IPS-11a (cell line): ENCODE measurements around the gene ECE1.

Source experiments
- H3K4me3 ChIP-seq: one replicate; pipeline ENCODE4 v1.5.1; 2013; ENCODE audit warnings: low read depth, low read length, control low read depth

Gene ECE1

DNA sequence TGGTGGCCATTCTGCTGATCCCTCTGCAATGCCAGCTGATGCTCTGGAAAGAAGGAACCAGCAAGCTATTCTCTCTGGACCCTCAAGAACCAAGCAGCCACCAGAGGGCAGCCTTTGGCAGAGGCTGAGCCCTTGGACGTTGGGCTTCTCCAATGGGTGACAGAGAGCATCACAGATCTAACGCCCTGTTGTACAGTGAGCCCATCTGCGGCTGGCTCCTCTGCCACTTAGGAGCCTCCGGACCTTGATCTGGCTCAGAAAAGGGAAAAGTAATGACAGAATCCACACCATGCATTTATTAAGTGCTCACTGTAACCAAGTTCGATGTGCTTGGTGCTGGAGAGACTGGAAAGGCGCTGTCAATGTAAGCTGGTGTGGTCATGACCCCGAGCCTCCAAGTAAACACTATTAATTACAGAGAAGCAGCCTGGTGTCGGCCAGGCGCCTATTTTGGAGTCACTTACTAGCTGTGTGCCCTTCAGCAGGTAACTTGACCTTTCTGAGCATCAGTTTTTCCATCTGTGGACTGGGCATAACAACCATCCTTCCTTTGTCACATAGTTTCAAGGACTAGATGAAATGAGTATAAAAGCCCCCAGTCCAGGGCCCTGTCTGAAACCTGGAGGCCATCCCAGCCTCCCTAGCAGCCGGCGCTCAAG, 34.9 kb downstream of the ECE1 start:
- no peak overlapping the region for H3K4me3 ChIP-seq

DNA sequence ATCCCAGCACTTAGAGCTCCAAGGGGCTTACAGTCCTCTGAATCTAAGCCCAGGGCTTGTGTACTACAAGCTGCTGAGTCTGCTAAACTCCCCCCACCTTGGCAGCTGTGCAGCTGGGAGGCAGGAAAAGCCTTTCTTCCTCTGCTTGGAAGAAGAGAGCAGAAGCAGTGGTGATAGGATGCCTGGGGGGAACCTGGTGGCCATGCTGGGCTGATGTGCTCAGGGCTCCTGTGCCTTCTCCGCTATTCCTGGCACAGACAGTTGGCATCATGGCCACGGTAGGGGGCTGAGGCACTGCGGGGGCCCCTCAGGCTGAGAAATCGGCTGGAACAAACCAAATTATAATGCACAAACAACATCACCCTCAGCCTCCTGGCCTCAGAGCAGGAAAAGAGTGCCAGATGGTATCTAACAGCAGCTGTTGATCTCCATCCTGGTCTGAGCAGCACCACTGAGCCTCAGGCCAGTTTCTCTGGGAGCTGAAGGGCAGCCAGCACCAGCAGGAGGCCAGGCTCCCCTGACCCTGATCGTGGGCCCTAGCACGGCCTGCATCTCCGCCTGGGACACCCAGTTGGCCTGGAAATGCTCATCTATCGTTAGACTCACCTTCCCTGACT, 35.8 kb downstream of the ECE1 start:
- no peak overlapping the region for H3K4me3 ChIP-seq

DNA sequence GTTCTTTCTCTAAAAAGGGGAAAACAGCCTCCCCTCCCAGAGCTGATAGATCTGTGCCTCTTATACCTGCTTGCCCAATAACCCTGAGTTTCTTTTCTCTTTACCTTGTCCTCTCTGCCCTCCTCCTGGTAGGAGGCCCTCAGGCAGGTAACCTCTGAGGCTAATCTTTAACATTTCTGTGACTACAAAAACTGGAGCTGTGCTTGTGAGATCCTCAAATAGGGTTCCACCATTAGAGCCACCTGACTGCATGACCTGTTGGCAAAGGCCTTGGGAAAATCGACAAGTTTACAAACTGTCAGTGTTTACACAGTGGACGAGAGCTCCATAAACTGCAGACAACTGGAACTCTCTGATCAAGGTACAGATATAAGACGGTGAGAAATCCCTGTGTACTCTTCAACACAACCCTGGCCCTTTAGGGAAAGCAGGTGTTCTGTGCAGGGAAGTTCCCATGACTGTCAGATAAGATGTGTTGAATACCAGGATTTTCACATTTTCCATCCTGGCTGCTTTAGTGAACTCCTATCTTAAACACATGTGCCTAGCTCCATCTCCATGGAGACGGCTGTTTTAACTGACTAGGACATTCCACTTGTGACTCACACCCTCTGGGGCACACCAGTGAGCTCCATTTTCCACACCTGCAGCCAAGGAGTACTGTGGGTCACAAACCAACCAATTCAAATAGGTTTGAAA, 38.3 kb downstream of the ECE1 start:
- H3K4me3 ChIP-seq, result no peak overlapping the region

DNA sequence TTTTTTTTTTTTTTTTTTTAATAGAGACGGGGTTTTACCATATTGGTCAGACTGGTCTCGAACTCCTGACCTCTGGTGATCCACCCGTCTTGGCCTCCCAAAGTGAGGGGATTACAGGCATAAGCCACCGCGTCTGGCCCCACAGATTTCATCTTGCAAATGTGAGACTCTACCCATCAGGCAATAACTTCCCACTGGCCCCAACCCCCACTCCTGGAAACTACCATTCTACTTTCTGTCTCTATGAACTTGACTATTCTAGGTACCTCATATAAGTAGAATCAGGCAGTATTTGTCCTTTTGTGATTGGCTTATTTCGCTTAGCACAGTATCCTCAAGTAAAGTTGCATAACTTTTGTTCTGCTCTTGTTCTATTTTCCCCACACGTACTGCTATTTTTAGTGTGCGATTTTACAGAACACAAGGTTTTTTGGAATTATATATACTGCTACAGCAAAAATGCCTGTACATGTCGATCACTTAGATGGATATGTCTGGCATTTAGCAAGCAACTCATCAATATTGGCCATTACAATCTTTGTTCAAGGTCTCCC, 40.2 kb downstream of the ECE1 start:
- H3K4me3 ChIP-seq, result no peak overlapping the region

DNA sequence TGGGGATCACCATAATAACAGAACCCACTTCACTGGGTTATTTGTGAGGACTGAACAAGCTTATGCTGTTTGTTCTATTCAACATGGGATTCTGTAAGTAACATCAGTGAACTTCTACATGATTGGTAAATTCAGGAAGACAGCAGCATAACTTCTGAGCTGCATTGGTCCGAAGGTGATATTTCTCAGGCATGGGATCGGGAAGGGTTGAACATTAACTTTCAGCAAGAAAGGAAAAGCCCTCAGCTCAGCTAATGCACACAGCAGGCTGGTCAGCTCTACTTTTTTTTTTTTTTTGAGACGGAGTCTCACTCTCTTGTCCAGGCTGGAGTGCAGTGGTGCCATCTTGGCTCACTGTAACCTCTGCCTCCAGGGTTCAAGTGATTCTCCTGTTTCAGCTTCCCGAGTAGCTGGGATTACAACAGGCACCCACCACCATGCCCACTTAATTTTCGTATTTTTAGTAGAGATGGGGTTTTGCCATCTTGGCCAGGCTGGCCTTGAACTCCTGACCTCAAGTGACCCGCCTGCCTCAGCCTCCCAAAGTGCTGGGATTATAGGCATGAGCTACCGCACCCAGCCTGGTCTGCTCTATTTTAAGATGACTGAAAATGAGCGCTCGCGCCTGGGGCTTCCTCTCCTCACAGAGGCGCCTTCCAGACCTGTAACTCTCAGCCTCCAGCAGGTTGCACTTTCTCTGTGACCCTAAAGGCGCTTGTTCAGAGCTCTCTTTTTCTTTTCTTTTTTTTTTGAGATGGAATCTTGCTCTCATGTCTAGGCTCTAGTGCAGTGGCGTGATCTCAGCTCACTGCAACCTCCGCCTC, 42.2 kb downstream of the ECE1 start:
- H3K4me3 ChIP-seq, result no peak overlapping the region

DNA sequence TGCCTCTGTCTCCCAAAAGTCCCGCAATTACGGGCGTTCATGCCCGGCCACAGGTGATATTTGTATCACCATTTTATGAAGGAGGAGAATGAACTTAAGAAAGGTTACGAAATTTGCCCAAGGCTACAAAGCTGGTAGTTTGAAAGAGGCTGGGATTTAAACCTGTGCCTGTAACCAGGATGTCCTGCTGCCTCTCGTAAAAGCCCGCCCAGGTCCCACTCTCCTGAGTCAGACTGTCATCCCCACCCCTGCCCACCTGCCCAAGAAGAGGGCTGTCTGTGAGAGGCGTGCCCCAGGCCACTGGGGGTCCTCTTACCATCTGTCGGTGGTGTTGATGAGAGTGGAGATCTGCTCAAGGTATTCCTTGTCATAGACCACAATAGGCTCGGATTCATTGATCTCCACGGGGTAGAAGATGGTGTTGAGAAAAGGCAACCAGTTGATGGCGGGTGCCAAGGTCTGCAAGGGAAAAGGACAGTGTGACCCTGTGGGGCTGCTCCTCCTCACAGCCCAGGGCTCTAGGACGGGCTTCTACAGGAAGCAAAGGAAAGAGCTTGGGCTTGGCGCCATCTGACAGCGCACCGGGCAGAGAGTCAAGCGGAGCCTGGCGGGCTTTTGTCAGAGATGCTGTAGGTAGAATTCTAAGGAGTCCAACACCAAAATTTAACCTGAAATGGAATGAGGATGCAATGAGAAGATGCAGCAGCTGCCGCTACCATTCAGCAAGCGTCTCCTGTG, 43.2 kb downstream of the ECE1 start:
- H3K4me3 ChIP-seq, result no peak overlapping the region

DNA sequence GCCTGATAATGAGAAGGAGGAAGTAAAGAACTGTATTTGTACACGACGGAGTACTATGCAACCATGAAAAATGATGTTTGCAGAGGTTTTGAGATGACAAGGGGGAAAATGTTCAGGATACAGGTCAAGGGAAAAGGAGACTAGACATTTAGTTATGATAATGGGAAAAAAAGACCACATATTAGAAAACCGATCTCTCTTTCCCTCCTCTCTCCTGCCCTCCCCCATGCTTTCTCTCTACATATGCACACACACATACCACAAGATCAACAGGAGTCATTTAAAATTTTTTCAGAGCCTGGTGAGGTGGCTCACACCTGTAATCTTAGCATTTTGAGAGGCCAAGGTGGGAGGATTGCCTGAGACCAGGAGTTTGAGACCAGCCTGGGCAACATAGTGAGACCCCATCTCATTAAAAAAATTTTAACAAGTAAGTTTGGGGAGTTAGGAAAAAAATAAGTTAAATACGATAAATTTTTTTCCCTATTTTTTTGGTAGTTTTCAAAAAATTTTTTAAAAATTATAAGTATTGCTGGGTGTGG, 44.5 kb downstream of the ECE1 start:
- H3K4me3 ChIP-seq, result no peak overlapping the region

DNA sequence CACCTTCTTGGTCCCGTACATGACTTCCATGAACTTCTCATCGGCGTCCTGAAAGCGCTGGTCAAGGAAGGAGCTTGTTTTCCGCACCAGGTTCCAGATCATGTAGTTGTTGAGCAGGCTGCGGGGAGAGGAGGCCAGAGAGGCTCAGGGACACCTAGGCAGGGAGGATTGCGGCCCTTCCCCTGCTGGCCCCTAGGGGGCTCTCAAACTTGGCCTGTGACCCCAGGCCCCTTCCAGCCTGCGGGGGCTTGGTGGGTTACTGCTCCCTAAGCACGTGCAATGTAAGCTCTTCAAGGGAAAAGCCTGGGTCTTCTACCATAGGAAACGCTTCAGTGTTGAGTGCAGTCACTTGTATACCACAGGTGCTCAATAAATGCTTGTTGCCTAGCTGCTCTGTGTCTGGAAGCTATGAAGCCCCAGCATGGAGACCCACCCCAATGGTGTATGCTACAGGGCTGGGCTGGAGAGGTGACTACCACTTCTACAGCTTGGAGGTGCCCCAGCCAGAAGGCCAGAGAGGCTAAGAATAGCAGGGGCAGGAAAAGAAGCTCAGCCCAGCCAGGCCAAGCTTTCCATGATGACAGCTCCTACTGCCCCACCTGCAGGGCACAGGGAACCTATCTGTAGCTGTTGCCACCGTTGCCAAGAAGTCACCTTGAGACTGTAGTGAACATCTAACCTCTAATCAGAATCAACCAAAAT, 45.1 kb downstream of the ECE1 start:
- no peak overlapping the region for H3K4me3 ChIP-seq

DNA sequence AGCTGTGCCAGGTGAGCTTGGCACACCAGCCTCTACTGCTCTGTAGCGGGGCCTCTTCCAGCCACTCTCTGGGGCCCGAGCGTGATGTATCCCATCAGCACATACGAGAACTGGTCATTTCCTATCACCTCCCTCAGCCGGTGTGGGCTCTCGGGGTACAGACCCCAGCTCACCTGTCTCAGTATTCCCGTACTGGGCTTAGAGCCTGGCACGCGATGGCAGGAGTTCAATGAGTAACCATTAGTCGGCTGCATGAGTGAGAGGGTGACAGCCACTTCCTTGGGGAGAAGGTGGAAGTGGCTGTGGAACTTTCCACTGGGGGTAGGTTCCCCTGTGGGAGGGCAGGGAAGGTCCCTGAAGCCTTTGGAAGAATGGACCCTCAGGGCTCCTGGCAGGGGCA, 46.1 kb downstream of the ECE1 start:
- no peak overlapping the region for H3K4me3 ChIP-seq

DNA sequence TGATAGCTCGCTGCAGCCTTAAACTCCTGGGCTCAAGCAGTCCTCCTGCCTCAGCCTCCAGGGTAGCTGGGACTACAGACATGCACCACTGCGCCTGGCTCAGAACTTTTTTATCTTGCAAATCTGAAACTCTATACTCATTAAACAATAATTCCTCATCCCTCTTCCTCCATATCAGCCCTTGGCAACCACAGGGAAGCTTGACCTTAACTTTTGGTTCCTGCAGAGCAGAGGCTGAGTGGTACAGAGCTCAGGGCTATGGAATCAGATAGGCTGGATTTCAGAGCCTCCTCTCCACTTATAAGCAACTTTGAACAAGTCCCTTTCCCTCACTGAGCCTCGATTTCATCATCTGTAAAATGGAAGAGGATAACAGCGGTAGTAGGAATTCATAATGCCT, 47.4 kb downstream of the ECE1 start:
- no peak overlapping the region for H3K4me3 ChIP-seq

DNA sequence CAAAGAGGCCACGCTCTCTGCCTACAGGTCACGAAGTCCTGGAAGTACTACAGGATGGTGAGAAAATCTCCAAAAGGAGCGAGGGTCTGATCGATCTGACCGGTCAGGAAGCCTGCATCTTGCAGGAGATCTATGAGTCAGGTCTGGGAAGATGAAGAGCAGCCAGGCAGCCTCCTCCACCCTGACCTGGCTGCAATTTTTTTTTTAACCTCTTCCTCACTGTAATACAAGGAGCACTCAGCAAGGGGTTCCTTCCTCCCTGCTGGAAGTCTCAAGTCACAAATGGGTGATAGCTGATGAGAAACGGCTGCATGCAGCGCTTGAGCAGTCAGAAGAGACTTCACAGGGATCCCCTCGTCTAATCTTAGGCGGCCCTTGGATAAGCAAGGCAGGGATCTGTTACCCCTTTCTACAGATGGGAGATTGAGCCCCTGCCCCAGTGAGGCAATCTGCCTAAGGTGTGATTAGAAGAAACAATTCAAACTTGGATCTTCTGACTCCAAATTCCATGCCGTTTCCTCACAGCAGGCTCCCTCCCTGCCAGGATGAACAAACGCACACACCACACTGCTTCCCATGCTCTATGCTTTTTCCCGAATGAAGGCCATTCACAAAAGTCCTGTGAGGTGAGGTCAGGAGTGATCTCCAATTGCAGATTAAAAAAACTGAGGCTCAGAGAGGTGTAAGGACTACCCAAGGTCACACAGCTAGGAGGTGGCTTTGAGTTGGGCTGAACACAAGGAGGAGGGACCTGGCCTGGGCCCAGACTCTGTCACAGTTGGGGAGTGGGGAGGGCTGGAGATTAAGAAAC, 48.3 kb downstream of the ECE1 start:
- H3K4me3 ChIP-seq, result no peak overlapping the region

DNA sequence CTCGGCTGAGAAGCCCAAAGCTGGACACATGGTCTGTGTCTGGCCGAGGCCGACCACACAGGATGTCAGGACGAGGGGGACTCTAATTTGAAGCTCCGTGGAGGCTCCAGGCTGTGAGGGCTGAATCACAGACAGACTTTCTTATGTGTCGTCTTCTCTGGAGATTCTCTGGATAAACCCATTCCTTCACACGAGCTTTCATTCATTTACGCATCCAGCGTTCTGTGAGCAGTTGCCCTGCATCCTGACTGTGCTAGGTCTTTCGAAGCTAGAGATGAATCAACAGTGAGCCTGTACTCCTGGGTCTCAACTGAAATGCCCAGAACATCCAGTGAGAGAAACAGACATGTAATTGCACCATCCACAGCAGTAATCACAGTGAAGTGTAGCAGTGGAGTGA, 49.6 kb downstream of the ECE1 start:
- H3K4me3 ChIP-seq, result no peak overlapping the region

DNA sequence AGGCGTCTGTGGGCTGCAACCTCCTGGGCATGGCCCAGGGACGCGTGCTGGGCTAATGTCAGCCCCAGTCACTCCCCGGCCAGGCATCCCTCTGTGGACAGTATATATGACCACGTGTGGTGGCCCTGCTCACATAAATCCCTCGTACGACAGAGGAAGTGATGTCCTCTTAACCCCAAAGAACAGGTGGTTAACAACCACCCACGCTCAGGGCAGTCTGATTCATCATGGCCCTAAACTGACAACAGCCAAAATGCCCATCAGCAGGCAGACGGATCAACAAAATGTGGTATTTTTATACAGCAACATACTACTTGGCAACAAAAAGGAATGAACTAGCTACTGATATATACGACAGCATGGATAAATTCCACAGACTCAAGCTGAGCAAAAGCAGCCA, 51.0 kb downstream of the ECE1 start:
- H3K4me3 ChIP-seq, result no peak overlapping the region

DNA sequence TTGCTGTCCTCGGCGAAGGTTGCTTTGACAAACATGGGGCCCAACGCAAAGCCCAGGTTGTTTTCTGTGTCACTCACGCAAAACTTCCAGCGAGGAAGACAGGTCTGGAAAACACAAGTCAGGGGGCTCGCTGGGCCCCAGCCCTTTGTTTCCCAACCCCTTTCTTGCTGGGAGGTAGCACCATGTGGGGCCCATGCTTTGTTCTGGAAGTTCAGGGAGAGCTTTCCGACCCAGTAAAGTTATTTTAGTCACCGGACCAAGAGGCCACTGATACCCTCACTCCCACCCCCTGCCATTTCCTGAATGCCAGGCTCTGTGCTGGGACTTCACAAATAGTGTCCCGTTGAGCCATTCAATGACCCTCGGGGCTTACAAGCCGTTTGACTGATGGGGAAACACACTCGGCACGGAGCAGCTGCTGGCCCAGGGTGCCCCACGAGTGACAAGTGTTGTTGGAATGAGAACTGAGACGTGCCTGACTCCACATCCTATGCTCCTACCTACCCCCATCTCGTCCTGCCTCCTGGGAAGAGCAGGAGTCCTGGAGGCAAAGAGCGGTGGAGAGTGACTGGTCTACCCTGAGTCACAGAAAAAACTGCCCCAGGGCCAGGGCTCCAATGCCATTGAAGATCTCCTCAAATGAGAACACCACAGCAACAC, 52.0 kb downstream of the ECE1 start:
- H3K4me3 ChIP-seq, result no peak overlapping the region

DNA sequence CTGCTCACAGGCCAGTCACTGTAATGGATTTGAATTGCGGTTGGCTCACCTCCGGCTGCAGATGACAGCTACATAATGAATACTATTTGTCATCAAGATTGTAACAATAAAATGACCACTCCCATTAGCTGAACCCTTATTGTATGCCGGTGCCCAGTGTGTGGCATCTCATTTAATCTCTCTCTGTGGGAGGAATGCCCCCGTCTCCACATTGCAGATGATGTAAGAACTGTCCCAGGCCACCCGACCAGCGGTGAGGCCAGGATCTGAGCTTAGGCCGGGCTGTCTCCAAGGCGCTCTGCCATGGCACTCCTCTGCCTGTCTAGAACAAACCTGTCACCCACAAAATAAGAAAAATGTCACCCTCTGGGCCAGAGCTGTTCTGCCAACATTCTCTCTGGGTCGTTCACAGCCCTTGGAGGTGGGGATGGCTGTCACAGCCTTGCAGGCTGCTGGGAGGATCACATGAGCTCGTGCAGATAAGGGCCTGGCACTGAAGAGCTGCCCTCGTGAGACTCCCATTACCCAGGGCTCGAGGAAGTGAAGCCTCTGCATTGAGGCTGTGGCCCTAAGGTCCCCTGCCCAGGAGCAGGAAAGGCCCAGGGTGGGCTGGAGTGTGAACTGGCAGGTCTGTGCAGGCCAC, 52.7 kb downstream of the ECE1 start:
- H3K4me3 ChIP-seq, result no peak overlapping the region

DNA sequence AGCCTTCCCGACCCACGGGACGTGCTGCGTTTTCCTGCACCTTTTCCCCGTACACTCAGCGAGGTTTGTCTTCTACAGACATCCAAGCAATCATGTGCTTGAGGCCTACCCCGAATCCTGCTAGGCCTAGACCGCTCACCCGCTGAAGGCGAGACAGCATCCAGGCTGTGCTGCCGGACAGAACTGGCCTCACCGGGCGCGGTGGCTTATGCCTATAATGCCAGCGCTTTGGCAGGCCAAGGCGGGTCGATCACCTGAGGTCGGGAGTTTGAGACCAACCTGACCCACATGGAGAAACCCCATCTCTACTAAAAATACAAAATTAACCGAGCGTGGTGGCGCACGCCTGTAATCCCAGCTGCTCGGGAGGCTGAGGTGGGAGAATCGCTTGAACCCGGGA, 54.1 kb downstream of the ECE1 start:
- no peak overlapping the region for H3K4me3 ChIP-seq

DNA sequence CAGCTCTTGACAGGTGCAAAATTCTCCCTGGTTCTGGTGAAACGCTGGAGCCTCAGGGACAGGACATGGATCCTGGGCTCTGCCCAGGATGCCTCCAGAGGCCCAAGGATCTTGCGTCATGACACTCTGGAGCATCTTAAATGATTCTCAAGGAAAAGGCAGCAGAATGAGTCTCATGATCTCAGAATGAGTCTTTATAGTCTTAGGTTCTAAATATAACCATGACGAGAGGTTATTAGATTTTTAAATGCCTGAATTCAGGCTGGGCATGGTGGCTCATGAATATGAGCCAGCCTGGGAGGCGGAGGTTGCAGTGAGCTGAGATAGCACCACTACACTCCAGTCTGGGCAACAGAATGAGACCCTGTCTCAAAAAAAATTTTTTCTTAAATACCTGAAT, 55.5 kb downstream of the ECE1 start:
- H3K4me3 ChIP-seq, result no peak overlapping the region

DNA sequence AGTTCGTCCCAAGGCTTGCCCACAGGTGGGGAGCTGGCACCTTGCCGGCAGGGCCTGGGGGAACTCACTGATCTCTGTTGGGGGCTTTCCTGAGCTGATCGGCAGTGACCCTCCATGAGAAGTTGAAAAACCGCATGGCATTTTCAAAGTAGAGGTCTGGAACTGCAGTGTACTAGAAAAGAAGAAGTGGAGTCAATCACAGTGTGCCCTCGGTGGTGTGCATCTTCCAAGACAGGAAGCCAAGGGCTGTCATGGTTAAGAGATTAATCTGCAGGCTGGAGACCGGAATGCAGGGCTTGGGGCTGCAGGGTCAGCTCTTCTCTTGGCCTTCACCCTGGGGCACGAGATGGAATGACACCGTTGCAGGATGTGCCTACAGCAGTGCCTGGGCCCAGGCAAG, 56.8 kb downstream of the ECE1 start:
- no peak overlapping the region for H3K4me3 ChIP-seq
